ENCODE results near the gene CHRM4. TPM values are rescaled to one million over a fixed set of nuclear protein-coding genes. Genes with fewer than 3 reads are reported as not detected.

The CHRM4 gene
- total RNA-seq, 1 donor from 2014 or later: 0.42 TPM

- no peak for TF ChIP-seq CTCF (IDR thresholded peaks at IDR 0.05)
- Mint-ChIP-seq H3K36me3 (ENCODE audit: low read depth) (no peaks in the 10 kb centered on the region), H3K4me1 (ENCODE audit: low read depth) (peaks cover 41% of the 10 kb centered on the region), H3K27ac (ENCODE audit: unreplicated experiment) (peak overlapping the region; percentile 96), H3K27me3 (ENCODE audit: low read depth) (no peaks in the 10 kb centered on the region), H3K4me3 (ENCODE audit: unreplicated experiment) (peak overlapping the region; percentile 66), H3K9me3 (ENCODE audit: low read depth) (no peaks in the 10 kb centered on the region)
- peak; percentile 87 for DNase-seq (ENCODE audit: low spot score)
These were observed 30.1 kb downstream of the CHRM4 start for GRCh38 chr11:46361283-46362155.

GRCh38 chr11:46360878-46361277, 30.7 kb downstream of the CHRM4 start:
- TF ChIP-seq CTCF (IDR thresholded peaks at IDR 0.05): no peak
- Mint-ChIP-seq H3K4me1 (ENCODE audit: low read depth) (peaks cover 41% of the 10 kb centered on the region), H3K27ac (ENCODE audit: unreplicated experiment) (peak overlapping the region; percentile 96), H3K4me3 (ENCODE audit: unreplicated experiment) (no peak overlapping the region), H3K9me3 (ENCODE audit: low read depth) (no peaks in the 10 kb centered on the region), H3K36me3 (ENCODE audit: low read depth) (no peaks in the 10 kb centered on the region), H3K27me3 (ENCODE audit: low read depth) (no peaks in the 10 kb centered on the region)
- DNase-seq (ENCODE audit: low spot score): no peak

- no peak for TF ChIP-seq CTCF (IDR thresholded peaks at IDR 0.05)
- no peak overlapping the region for H3K4me3 Mint-ChIP-seq (ENCODE audit: unreplicated experiment)
- peaks cover 41% of the 10 kb centered on the region for H3K4me1 Mint-ChIP-seq (ENCODE audit: low read depth)
- H3K9me3 Mint-ChIP-seq (ENCODE audit: low read depth): no peaks in the 10 kb centered on the region
- no peak for DNase-seq (ENCODE audit: low spot score)
- H3K27ac Mint-ChIP-seq (ENCODE audit: unreplicated experiment): no peak overlapping the region
- no peaks in the 10 kb centered on the region for H3K36me3 Mint-ChIP-seq (ENCODE audit: low read depth)
- H3K27me3 Mint-ChIP-seq (ENCODE audit: low read depth): no peaks in the 10 kb centered on the region
These were observed 31.6 kb downstream of the CHRM4 start for GRCh38 chr11:46359953-46360352.

- Mint-ChIP-seq H3K4me1 (ENCODE audit: low read depth) (peaks cover 25% of the 10 kb centered on the region), H3K27me3 (ENCODE audit: low read depth) (no peaks in the 10 kb centered on the region), H3K4me3 (ENCODE audit: unreplicated experiment) (no peak overlapping the region), H3K36me3 (ENCODE audit: low read depth) (no peaks in the 10 kb centered on the region), H3K27ac (ENCODE audit: unreplicated experiment) (no peak overlapping the region), H3K9me3 (ENCODE audit: low read depth) (no peaks in the 10 kb centered on the region)
- no peak for TF ChIP-seq CTCF (IDR thresholded peaks at IDR 0.05)
- DNase-seq (ENCODE audit: low spot score): no peak
These were observed 34.1 kb downstream of the CHRM4 start for GRCh38 chr11:46357483-46357936.

GRCh38 chr11:46356924-46357482, 34.6 kb downstream of the CHRM4 start:
- no peak overlapping the region for H3K27ac Mint-ChIP-seq (ENCODE audit: unreplicated experiment)
- no peaks in the 10 kb centered on the region for H3K27me3 Mint-ChIP-seq (ENCODE audit: low read depth)
- no peaks in the 10 kb centered on the region for H3K9me3 Mint-ChIP-seq (ENCODE audit: low read depth)
- DNase-seq (ENCODE audit: low spot score): no peak
- H3K4me1 Mint-ChIP-seq (ENCODE audit: low read depth): peaks cover 20% of the 10 kb centered on the region
- no peak overlapping the region for H3K4me3 Mint-ChIP-seq (ENCODE audit: unreplicated experiment)
- no peaks in the 10 kb centered on the region for H3K36me3 Mint-ChIP-seq (ENCODE audit: low read depth)
- TF ChIP-seq CTCF (IDR thresholded peaks at IDR 0.05): no peak

Data from chondrocyte (in vitro differentiated cells).